Measurements from ENCODE around the gene ITPK1.

ITPK1 gene

GRCh38 chr14:92990456-92991430 lies 125.0 kb downstream of the ITPK1 start:
- intact Hi-C loops (cut with DNase I), result no loop called here
- DNase-seq, result peak in 5 of 42 donors; percentile 41 to 72 (median 48)

GRCh38 chr14:92988786-92989755 lies 126.7 kb downstream of the ITPK1 start:
- no peak for DNase-seq
- intact Hi-C loops (cut with DNase I), result no loop called here

- no peak for DNase-seq
- intact Hi-C loops (cut with DNase I), result no loop called here
Measured at GRCh38 chr14:92987713-92988510, 127.8 kb downstream of the ITPK1 start.

GRCh38 chr14:92987148-92987570 lies 128.6 kb downstream of the ITPK1 start:
- no peak for DNase-seq
- intact Hi-C loops (cut with DNase I), result no loop called here

GRCh38 chr14:92986254-92987147 lies 129.2 kb downstream of the ITPK1 start:
- peak in 18 of 42 donors; percentile 24 to 77 (median 56) for DNase-seq
- intact Hi-C loops (cut with DNase I), result no loop called here

- no peak for DNase-seq
- intact Hi-C loops (cut with DNase I), result no loop called here
Measured at GRCh38 chr14:92985521-92985920, 130.2 kb downstream of the ITPK1 start.

GRCh38 chr14:92984896-92985295 lies 130.8 kb downstream of the ITPK1 start:
- intact Hi-C loops (cut with DNase I), result no loop called here
- no peak for DNase-seq

- intact Hi-C loops (cut with DNase I), result no loop called here
- no peak for DNase-seq
Measured at GRCh38 chr14:92984082-92984788, 131.5 kb downstream of the ITPK1 start.

GRCh38 chr14:92982956-92983355 lies 132.8 kb downstream of the ITPK1 start:
- intact Hi-C loops (cut with DNase I), result no loop called here

GRCh38 chr14:92981726-92982125 lies 134.0 kb downstream of the ITPK1 start:
- no peak for DNase-seq
- intact Hi-C loops (cut with DNase I), result no loop called here

More at GRCh38 chr14:92982956-92983355, 132.8 kb downstream of the ITPK1 start:
- DNase-seq, result no peak

- intact Hi-C loops (cut with DNase I), result no loop called here
- no peak for DNase-seq
Measured at GRCh38 chr14:92980866-92981265, 134.9 kb downstream of the ITPK1 start.

GRCh38 chr14:92978229-92979021 lies 137.3 kb downstream of the ITPK1 start:
- DNase-seq, result no peak

GRCh38 chr14:92976268-92976667 lies 139.5 kb downstream of the ITPK1 start:
- intact Hi-C loops (cut with DNase I), result no loop called here
- DNase-seq, result no peak

More at GRCh38 chr14:92978229-92979021, 137.3 kb downstream of the ITPK1 start:
- intact Hi-C loops (cut with DNase I), result no loop called here

- intact Hi-C loops (cut with DNase I), result loop anchor here (5.0 kb wide), 1 partner anchor 143 kb away; the partner anchor contains the start of gene ITPK1
- peak in 1 of 42 donors; percentile 18 for DNase-seq
Measured at GRCh38 chr14:92974541-92975345, 141.0 kb downstream of the ITPK1 start.

GRCh38 chr14:92973798-92974372 lies 141.8 kb downstream of the ITPK1 start:
- DNase-seq, result peak in 2 of 42 donors; percentile 37 to 51
- intact Hi-C loops (cut with DNase I), result loop anchor here (5.0 kb wide), 1 partner anchor 143 kb away; the partner anchor contains the start of gene ITPK1
